Astrocyte (in vitro differentiated cells and primary cell): ENCODE data around the gene ARPP19. TPM values are rescaled to one million over a fixed set of nuclear protein-coding genes. Genes with fewer than 3 reads are reported as not detected.

Experiments
- total RNA-seq: library from RNA; stranded (reverse); gene quantifications from 2 replicates; pipeline ENCODE4 v1.2.1, GENCODE V29; 2021

Gene ARPP19
- total RNA-seq, 1 donor from 2014 or later, result 198 TPM

Other genes with a start within 250 kb of the ARPP19 start
- gene MYO5A, start 40.1 kb downstream of the ARPP19 start, total RNA-seq, result 47.6 and 47.7 TPM in 2 replicates
- 33.8 and 35.4 TPM in 2 replicates for gene ATOSA, start 110.4 kb upstream of the ARPP19 start, total RNA-seq
- 0.14 and 0.32 TPM in 2 replicates for gene ONECUT1, start 221.3 kb upstream of the ARPP19 start, total RNA-seq